ENCODE results near the gene DENND1A. TPM values are rescaled to one million over a fixed set of nuclear protein-coding genes. Genes with fewer than 3 reads are reported as not detected.
"Not testable (repeated sequence)": the region's sequence is repeated elsewhere in the genome, so short reads cannot be mapped to it uniquely, and the experiment has no call there.

The DENND1A gene
- total and polyA plus RNA-seq, 11 donors, result 9.8 to 24.0 (median 14.7) TPM

GRCh38 chr9:123816817-123817472 is 113.0 kb downstream of the DENND1A start:
- no peak for TF ChIP-seq POLR2A (IDR thresholded peaks at IDR 0.05)
- TF ChIP-seq, protein P1, sequence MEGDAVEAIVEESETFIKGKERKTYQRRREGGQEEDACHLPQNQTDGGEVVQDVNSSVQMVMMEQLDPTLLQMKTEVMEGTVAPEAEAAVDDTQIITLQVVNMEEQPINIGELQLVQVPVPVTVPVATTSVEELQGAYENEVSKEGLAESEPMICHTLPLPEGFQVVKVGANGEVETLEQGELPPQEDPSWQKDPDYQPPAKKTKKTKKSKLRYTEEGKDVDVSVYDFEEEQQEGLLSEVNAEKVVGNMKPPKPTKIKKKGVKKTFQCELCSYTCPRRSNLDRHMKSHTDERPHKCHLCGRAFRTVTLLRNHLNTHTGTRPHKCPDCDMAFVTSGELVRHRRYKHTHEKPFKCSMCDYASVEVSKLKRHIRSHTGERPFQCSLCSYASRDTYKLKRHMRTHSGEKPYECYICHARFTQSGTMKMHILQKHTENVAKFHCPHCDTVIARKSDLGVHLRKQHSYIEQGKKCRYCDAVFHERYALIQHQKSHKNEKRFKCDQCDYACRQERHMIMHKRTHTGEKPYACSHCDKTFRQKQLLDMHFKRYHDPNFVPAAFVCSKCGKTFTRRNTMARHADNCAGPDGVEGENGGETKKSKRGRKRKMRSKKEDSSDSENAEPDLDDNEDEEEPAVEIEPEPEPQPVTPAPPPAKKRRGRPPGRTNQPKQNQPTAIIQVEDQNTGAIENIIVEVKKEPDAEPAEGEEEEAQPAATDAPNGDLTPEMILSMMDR (IDR thresholded peaks at IDR 0.05), result no peak
- intact Hi-C loops (cut with DNase I), result no loop called here
- no peak for DNase-seq
- Histone ChIP-seq H3K4me1 (peaks cover 0 to 9% (median 0%) of the 10 kb centered on the region in 12 donors), H3K27me3 (no peaks in the 10 kb centered on the region), H3K36me3 (no peaks in the 10 kb centered on the region), H3K9me3 (no peaks in the 10 kb centered on the region), H3K4me3 (no peak overlapping the region), H3K27ac (no peak overlapping the region)
- ATAC-seq, result peak in 1 of 4 donors; percentile 34
- 68 to 80% (median 73%) methylated on average over 5 of the region's 5 CpGs for WGBS, 4 donors

- H3K27ac ChIP-seq; ATAC-seq; H3K4me1 ChIP-seq; H3K9me3 ChIP-seq; DNase-seq; H3K36me3 ChIP-seq; intact Hi-C loops (cut with DNase I); H3K27me3 ChIP-seq; H3K4me3 ChIP-seq: not testable (repeated sequence)
- WGBS, 4 donors, result 93 to 100% (median 95%) methylated on average over 5 of the region's 5 CpGs
Observed at GRCh38 chr9:123815856-123816255, 114.1 kb downstream of the DENND1A start.

DNA sequence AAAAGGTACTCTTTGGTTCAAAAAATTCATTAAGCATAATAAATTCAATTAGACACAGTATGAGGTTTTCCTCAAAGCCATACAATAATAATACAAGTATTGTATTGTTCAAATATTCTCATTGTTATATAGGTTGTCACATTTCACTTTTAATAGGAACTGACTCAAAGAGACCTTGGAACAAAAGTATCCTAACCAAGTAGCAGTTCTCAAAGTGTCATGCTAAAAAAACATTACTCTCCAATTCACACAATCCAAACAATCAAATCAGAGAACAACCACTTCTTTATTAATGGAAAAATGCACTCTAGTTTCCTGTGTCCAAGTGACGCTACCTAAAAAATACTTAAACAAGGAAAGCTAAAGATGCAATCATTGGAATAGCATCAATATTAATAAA is 115.4 kb downstream of the DENND1A start:
- Histone ChIP-seq H3K9me3 (no peaks in the 10 kb centered on the region), H3K36me3 (no peaks in the 10 kb centered on the region), H3K4me3 (no peak overlapping the region), H3K27ac (no peak overlapping the region), H3K4me1 (peaks cover 0 to 9% (median 0%) of the 10 kb centered on the region in 12 donors), H3K27me3 (no peaks in the 10 kb centered on the region)
- TF ChIP-seq POLR2A (IDR thresholded peaks at IDR 0.05), result no peak
- TF ChIP-seq, protein P1 (IDR thresholded peaks at IDR 0.05), result no peak
- WGBS, 4 donors, result 76 to 88% (median 84%) methylated on average over 1 of the region's 1 CpG
- intact Hi-C loops (cut with DNase I), result no loop called here
- ATAC-seq (no peak), DNase-seq (no peak)

DNA sequence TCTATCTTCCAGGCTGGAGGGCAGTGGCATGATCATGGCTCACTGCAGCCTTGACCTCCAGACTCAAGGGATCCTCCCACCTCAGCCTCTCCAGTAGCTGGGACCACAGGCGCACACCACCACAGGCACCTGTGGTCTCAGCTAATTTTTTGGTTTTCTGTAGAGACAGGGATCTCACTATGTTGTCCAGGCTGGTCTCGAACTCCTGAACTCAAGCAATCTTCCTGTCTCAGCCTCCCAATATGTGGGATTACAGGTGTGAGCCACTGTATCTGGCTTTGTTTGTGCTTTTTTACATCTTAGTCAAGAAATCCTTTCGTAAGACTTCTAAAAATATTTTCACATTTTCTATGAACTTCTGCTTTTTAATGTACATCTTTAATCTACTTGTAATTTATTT is 116.9 kb downstream of the DENND1A start:
- Histone ChIP-seq H3K4me3 (no peak overlapping the region), H3K4me1 (peaks cover 0 to 9% (median 0%) of the 10 kb centered on the region in 12 donors), H3K27ac (no peak overlapping the region), H3K27me3 (no peaks in the 10 kb centered on the region), H3K36me3 (no peaks in the 10 kb centered on the region), H3K9me3 (no peaks in the 10 kb centered on the region)
- 92 to 95% (median 95%) methylated on average over 3 of the region's 3 CpGs for WGBS, 4 donors
- intact Hi-C loops (cut with DNase I), result no loop called here
- no peak for DNase-seq
- TF ChIP-seq POLR2A (IDR thresholded peaks at IDR 0.05), result no peak
- TF ChIP-seq, protein P1 (IDR thresholded peaks at IDR 0.05), result no peak
- ATAC-seq, result no peak

GRCh38 chr9:123807251-123807650 is 122.7 kb downstream of the DENND1A start:
- Histone ChIP-seq H3K9me3 (no peaks in the 10 kb centered on the region), H3K4me1 (no peaks in the 10 kb centered on the region), H3K36me3 (no peaks in the 10 kb centered on the region), H3K27me3 (no peaks in the 10 kb centered on the region), H3K27ac (no peak overlapping the region), H3K4me3 (no peak overlapping the region)
- WGBS, 4 donors, result 75 to 87% (median 81%) methylated on average over 4 of the region's 4 CpGs
- ATAC-seq, result no peak
- DNase-seq, result no peak
- intact Hi-C loops (cut with DNase I), result no loop called here
- no peak for TF ChIP-seq POLR2A (IDR thresholded peaks at IDR 0.05)
- TF ChIP-seq, protein P1 (IDR thresholded peaks at IDR 0.05), result no peak

Data from heart left ventricle (tissue), 16 donors.